Stimulated activated CD8-positive, alpha-beta memory T cell treated with anti-CD3 and anti-CD28 coated beads, Interleukin-7, amount 100 ng/mL, for 1 hour (primary cell): Measurements from ENCODE around the gene VCX2.
"Not testable (repeated sequence)": the region's sequence is repeated elsewhere in the genome, so short reads cannot be mapped to it uniquely, and the experiment has no call there.

Source experiments
- DNase-seq, 2 donors: peaks; one replicate each; pipeline ENCODE4 v3.0.0-alpha.2; 2020; ENCODE audit warnings: low read depth in 2 of 2

VCX2 gene

DNA sequence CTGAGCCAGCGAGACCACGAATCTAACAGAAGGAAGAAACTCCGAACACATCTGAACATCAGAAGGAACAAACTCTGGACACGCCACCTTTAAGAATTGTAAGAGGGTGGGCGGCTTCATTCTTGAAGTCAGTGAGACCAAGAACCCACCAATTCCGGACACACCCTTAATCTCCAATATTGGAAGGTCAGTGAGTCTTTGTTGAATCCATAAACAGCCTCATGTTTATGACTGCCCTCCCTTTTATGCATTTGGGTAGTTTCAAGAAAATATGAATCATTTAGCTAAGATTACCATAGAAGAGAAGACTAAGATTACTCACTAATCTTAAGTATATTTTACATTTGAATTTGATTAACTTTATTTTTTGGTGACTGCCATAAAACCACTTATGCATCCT lies 48.5 kb downstream of the VCX2 start:
- no peak for DNase-seq

- not testable (repeated sequence) for DNase-seq
Observed at GRCh38 chrX:8121391-8121790, 49.7 kb downstream of the VCX2 start.
